Activated CD4-positive, alpha-beta T cell treated with anti-CD3 and anti-CD28 coated beads for 48 hours (primary cell): ENCODE measurements around the gene STRA8.

Experiments used
- DNase-seq: peaks from one replicate; pipeline ENCODE4 v3.0.0-alpha.2; 2020

Gene STRA8

GRCh38 chr7:135239263-135239662 lies 5.6 kb downstream of the STRA8 start:
- no peak for DNase-seq

- DNase-seq: no peak
Observed at GRCh38 chr7:135240441-135240840, 6.8 kb downstream of the STRA8 start.

GRCh38 chr7:135242096-135242684 lies 8.6 kb downstream of the STRA8 start:
- DNase-seq: no peak

GRCh38 chr7:135245226-135246190 lies 11.9 kb downstream of the STRA8 start:
- DNase-seq: no peak

- DNase-seq: no peak
Observed at GRCh38 chr7:135246191-135246825, 12.7 kb downstream of the STRA8 start.

GRCh38 chr7:135247746-135248471 lies 14.3 kb downstream of the STRA8 start:
- DNase-seq: no peak

GRCh38 chr7:135248546-135248945 lies 14.9 kb downstream of the STRA8 start:
- DNase-seq: no peak

- peak; percentile 34 for DNase-seq
Observed at GRCh38 chr7:135251496-135252391, 18.1 kb downstream of the STRA8 start.

GRCh38 chr7:135253851-135254771 lies 20.5 kb downstream of the STRA8 start:
- no peak for DNase-seq

GRCh38 chr7:135257790-135258189 lies 24.2 kb downstream of the STRA8 start:
- no peak for DNase-seq

- DNase-seq: no peak
Observed at GRCh38 chr7:135258585-135258984, 24.9 kb downstream of the STRA8 start.

- DNase-seq: no peak
Observed at GRCh38 chr7:135259702-135260101, 26.1 kb downstream of the STRA8 start.

GRCh38 chr7:135260470-135260869 lies 26.8 kb downstream of the STRA8 start:
- DNase-seq: no peak

GRCh38 chr7:135260930-135261721 lies 27.5 kb downstream of the STRA8 start:
- DNase-seq: no peak

GRCh38 chr7:135262623-135263320 lies 29.1 kb downstream of the STRA8 start:
- no peak for DNase-seq

GRCh38 chr7:135263321-135263970 lies 29.8 kb downstream of the STRA8 start:
- no peak for DNase-seq

GRCh38 chr7:135265637-135266036 lies 32.0 kb downstream of the STRA8 start:
- DNase-seq: no peak

GRCh38 chr7:135269921-135270320 lies 36.3 kb downstream of the STRA8 start:
- DNase-seq: no peak
